ENCODE data around the gene NPTX1.

Gene NPTX1

DNA sequence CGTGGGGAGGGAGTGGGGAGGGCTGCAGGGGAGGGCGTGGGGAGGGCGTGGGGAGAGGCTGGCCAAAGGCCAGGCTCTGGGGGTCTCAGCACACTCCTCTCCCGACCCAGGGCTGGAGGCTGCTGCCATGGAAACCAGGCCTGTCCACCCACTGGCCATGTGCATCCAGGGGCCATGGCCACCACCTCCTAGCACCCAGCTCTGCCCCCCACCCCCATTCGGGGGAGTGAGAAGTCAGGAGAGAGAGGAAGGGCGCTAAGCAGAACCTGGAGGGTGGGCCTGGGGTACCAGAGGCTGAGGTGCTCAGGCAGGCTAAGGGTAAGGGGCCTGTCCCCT lies 31.8 kb downstream of the NPTX1 start:
- H3K4me1 Mint-ChIP-seq, result no peaks in the 10 kb centered on the region
- H3K27me3 Mint-ChIP-seq, result peaks cover 17 to 19% of the 10 kb centered on the region in 2 donors
- H3K4me3 Mint-ChIP-seq, result no peak overlapping the region
- H3K27ac Mint-ChIP-seq, result no peak overlapping the region
- DNase-seq (no peak), ATAC-seq (replicated peaks) (no peak)
- no peaks in the 10 kb centered on the region for H3K9me3 Mint-ChIP-seq
- H3K36me3 Mint-ChIP-seq, result peaks cover 5 to 7% of the 10 kb centered on the region in 2 donors

DNA sequence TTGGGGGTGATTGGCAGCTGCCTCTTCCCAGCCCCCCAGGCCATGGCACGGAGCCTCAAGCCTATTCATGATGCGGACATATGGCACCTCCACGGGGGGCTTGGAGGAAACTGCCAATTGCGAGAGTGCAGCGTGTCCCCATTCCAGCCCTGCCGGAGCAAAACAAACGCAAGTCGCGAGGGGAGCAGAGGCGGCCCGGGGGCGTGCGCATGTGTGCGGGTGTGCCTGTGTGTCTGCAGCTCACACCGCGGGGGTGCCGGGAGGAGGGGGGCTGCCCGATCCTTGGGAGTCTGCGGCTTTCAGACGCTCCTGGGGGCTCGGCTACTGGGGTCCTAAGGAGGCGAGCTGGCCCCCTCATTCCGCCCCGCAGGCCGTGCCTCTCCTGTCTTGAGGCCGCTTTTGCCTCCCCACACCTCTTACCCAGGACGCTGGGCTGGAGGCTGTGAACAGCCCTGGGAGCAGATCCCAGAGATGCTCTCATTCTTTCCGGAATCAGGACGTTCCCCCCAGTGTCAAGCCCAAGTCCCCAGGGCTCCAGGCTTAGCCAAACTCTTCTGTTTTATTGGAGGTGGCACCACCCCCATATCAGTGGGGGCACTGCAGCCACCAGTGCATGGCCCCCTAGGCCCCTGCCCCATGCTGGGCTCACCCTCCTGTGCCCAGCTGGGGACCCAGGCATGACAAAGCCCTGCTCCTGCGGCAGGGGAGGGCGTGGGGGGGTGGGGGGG lies 32.3 kb downstream of the NPTX1 start:
- ATAC-seq (replicated peaks) (no peak), DNase-seq (no peak)
- H3K9me3 Mint-ChIP-seq, result no peaks in the 10 kb centered on the region
- H3K4me1 Mint-ChIP-seq, result no peaks in the 10 kb centered on the region
- peaks cover 17 to 19% of the 10 kb centered on the region in 2 donors for H3K27me3 Mint-ChIP-seq
- H3K36me3 Mint-ChIP-seq, result peaks cover 5 to 7% of the 10 kb centered on the region in 2 donors
- H3K4me3 Mint-ChIP-seq, result no peak overlapping the region
- H3K27ac Mint-ChIP-seq, result no peak overlapping the region

DNA sequence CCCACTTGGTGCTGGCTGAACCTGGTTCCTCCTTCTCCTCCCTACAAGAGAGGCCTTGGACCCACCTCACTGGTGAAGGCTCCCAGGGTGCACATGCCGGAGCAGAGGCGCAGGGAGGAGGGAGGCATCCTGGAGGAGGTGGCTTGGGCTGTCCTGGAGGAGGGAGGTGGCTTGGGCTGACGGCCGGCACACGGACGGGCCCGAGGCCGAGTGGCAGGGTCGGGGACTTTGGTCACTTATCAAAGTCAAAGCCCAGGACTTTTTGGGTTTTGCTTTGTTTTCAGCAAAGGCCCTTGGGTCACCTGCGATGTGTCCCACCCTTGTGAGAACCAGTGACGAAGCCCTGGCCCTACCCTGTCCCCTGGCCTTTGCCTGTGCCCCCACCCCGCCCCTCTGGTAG lies 32.9 kb downstream of the NPTX1 start:
- ATAC-seq (replicated peaks), result no peak
- no peaks in the 10 kb centered on the region for H3K9me3 Mint-ChIP-seq
- H3K27me3 Mint-ChIP-seq, result peaks cover 17 to 19% of the 10 kb centered on the region in 2 donors
- H3K36me3 Mint-ChIP-seq, result peaks cover 5 to 7% of the 10 kb centered on the region in 2 donors
- no peak overlapping the region for H3K4me3 Mint-ChIP-seq
- no peaks in the 10 kb centered on the region for H3K4me1 Mint-ChIP-seq
- H3K27ac Mint-ChIP-seq, result no peak overlapping the region
- no peak for DNase-seq

DNA sequence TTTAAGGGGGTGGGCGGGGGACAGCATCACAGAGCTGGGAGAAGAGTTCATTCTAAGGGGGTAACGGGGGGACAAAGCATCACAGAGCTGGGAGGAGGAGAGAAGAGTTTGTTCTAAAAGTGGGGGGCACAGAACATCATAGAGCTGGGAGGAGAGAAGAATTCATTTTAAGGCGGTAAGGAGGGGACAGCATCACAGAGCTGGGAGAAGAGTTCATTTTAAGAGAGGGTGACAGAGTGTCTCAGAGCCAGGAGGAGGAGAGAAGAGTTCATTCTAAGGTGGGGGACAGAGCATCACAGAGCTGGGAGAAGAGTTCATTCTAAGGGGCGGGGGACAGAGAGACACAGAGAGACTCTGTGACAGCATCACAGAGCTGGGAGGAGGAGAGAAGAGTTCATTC lies 33.6 kb downstream of the NPTX1 start:
- peaks cover 17 to 19% of the 10 kb centered on the region in 2 donors for H3K27me3 Mint-ChIP-seq
- H3K4me3 Mint-ChIP-seq, result no peak overlapping the region
- peaks cover 5 to 7% of the 10 kb centered on the region in 2 donors for H3K36me3 Mint-ChIP-seq
- H3K9me3 Mint-ChIP-seq, result no peaks in the 10 kb centered on the region
- no peaks in the 10 kb centered on the region for H3K4me1 Mint-ChIP-seq
- DNase-seq (no peak), ATAC-seq (replicated peaks) (no peak)
- no peak overlapping the region for H3K27ac Mint-ChIP-seq

DNA sequence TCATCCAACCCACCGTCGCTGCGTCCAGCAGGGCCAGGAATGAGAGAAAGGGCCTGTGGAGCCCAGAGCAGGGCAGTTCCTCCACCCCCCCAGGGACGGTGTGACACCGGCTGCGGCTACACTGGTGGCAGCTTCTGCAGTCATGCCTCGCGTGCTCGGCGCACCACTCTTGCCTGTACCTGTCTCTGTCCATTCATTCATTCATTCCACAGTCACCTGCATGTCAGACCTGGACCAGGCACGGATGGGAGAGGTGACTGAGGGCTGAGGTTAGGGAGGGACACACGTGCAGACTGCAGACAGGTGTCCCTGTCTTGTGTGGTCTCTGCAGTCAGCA lies 34.1 kb downstream of the NPTX1 start:
- H3K4me3 Mint-ChIP-seq, result no peak overlapping the region
- ATAC-seq (replicated peaks) (no peak), DNase-seq (no peak)
- no peak overlapping the region for H3K27ac Mint-ChIP-seq
- peaks cover 17 to 19% of the 10 kb centered on the region in 2 donors for H3K27me3 Mint-ChIP-seq
- peaks cover 5 to 7% of the 10 kb centered on the region in 2 donors for H3K36me3 Mint-ChIP-seq
- no peaks in the 10 kb centered on the region for H3K4me1 Mint-ChIP-seq
- no peaks in the 10 kb centered on the region for H3K9me3 Mint-ChIP-seq

DNA sequence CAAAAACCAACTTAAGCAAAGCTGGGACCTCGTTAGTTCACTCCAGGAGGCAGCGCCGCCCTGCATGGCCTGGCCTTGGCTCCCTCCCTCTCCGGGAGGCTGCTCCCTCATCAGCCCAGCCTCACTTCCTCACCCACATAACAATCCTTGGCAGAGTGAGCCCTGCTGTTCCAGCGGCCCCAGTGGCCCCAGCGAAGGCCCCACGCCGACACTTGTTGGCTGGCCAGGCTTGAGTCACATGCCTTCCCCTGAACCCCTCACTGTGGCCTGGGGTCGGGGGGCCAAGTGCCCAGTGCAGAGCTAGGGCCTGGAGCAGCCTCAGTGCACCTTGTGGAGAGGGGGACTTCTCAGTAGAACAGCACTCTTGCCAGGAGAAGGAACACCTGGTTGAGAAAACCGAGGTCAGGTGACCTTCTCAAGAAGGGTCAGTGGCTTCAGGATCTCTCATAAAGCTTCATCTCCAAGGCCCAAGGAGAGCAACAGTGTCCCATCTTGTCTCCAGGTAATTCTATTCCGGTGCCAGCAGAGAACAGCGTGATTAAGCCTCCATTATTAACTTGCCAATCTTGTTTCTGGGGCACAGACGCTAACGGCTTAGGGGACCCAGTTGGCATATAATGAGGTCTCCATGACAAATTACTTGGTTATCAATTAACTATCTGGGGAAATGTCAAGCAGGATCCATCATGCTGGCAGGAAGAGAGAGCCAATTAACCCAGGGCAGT lies 34.6 kb downstream of the NPTX1 start:
- Mint-ChIP-seq H3K4me1 (no peaks in the 10 kb centered on the region), H3K9me3 (no peaks in the 10 kb centered on the region), H3K27ac (no peak overlapping the region), H3K4me3 (no peak overlapping the region), H3K36me3 (peaks cover 5 to 7% of the 10 kb centered on the region in 2 donors), H3K27me3 (peaks cover 17 to 19% of the 10 kb centered on the region in 2 donors)
- ATAC-seq (replicated peaks) (no peak), DNase-seq (no peak)

DNA sequence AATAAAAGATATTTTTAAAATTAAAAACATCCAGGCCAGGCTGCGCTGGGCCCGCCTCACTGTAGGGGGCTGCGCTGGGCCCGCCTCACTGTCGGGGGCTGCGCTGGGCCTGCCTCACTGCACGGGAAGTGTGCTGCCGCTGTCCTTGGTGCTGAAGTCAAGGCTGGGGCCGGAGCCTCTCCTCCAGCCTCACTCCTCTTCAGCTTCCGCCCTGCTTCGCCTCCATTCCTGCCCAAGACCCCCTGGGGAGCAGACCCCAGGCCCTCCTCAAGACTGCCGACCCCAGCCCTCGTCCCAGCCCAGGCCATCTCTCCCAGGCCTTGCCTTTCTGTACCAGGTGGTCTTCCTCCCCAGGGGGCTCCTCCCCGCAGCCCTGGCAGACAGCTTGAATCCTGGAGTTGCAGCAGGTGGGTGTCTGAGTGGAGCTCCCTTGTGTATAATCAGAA lies 35.3 kb downstream of the NPTX1 start:
- no peaks in the 10 kb centered on the region for H3K4me1 Mint-ChIP-seq
- H3K9me3 Mint-ChIP-seq, result peaks cover 0 to under 1% of the 10 kb centered on the region in 2 donors
- peak in 1 of 2 donors; percentile 38 for ATAC-seq (replicated peaks)
- no peak overlapping the region for H3K27ac Mint-ChIP-seq
- no peak overlapping the region for H3K4me3 Mint-ChIP-seq
- peaks cover 17 to 19% of the 10 kb centered on the region in 2 donors for H3K27me3 Mint-ChIP-seq
- no peak for DNase-seq
- H3K36me3 Mint-ChIP-seq, result peaks cover 8 to 10% of the 10 kb centered on the region in 2 donors

DNA sequence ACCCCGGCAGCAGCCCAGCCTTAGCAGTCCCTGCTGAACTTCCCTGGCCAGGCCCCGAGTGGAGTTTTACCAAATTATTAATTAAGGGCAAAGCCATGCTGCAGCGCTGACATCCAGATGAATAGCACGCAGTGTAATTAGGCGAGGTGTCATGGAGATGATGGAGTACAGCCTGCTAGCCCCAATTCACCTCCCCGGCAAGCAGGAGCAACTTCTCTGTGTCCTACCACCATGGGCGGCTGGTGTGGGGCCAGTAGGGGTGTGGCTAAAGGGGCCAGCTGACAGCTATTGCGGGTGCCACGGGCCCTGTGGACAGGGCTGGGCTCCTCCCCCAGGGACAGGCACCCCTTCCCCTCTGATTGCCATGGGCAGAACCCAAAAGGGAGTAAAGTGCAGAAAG lies 36.9 kb downstream of the NPTX1 start:
- Mint-ChIP-seq H3K9me3 (peaks cover 0 to 4% of the 10 kb centered on the region in 2 donors), H3K27ac (no peak overlapping the region), H3K4me3 (no peak overlapping the region), H3K36me3 (peaks cover 10 to 13% of the 10 kb centered on the region in 2 donors), H3K27me3 (peaks cover 17 to 19% of the 10 kb centered on the region in 2 donors), H3K4me1 (no peaks in the 10 kb centered on the region)
- no peak for DNase-seq
- ATAC-seq (replicated peaks), result no peak

DNA sequence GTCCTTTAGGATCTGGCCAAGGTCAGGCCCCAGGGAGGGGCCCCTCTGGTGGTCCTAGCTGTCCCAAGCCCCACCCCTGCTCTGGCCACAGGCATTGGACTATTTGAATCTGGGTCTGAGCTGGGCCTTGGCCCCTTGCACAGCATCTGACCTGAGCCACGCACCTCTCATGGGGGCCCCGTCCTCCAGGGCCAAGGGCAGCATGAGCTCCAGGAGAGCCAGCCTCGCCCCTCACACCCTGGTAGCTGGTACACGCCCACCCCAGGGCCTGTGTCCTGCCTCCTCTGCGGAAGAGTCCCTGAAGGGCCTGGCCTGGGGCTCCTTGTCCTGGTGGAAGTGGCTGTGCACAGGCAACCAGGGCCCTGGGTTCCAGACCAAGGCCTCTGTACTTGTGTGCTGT lies 37.6 kb downstream of the NPTX1 start:
- Mint-ChIP-seq H3K4me1 (no peaks in the 10 kb centered on the region), H3K27me3 (peaks cover 17 to 19% of the 10 kb centered on the region in 2 donors), H3K4me3 (no peak overlapping the region), H3K36me3 (peaks cover 10 to 13% of the 10 kb centered on the region in 2 donors), H3K9me3 (peaks cover 0 to 4% of the 10 kb centered on the region in 2 donors), H3K27ac (no peak overlapping the region)
- ATAC-seq (replicated peaks), result no peak
- DNase-seq, result no peak

DNA sequence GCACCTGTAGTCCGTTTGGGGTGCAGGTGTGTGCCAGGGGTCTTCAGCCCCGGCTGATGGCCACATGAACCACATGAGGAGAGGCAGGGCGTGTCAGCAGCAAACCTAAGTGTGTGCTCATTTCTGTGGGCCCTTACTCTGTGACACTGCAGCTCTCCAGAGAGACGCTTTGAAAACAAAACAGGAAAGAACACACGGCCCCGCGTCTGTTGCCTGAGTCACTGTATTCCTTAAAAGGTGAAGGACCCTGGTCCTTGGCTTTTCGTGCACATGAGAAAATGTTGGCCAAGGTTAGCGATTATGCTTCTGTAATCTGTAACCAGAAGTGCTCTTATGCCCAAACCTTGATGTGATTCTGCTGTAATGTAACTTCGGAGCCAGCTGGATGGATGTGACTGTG lies 38.9 kb downstream of the NPTX1 start:
- peaks cover 8 to 12% of the 10 kb centered on the region in 2 donors for H3K27me3 Mint-ChIP-seq
- peaks cover 10 to 13% of the 10 kb centered on the region in 2 donors for H3K36me3 Mint-ChIP-seq
- no peak for DNase-seq
- no peak overlapping the region for H3K27ac Mint-ChIP-seq
- peaks cover 0 to 4% of the 10 kb centered on the region in 2 donors for H3K9me3 Mint-ChIP-seq
- H3K4me3 Mint-ChIP-seq, result no peak overlapping the region
- ATAC-seq (replicated peaks), result no peak
- H3K4me1 Mint-ChIP-seq, result no peaks in the 10 kb centered on the region

DNA sequence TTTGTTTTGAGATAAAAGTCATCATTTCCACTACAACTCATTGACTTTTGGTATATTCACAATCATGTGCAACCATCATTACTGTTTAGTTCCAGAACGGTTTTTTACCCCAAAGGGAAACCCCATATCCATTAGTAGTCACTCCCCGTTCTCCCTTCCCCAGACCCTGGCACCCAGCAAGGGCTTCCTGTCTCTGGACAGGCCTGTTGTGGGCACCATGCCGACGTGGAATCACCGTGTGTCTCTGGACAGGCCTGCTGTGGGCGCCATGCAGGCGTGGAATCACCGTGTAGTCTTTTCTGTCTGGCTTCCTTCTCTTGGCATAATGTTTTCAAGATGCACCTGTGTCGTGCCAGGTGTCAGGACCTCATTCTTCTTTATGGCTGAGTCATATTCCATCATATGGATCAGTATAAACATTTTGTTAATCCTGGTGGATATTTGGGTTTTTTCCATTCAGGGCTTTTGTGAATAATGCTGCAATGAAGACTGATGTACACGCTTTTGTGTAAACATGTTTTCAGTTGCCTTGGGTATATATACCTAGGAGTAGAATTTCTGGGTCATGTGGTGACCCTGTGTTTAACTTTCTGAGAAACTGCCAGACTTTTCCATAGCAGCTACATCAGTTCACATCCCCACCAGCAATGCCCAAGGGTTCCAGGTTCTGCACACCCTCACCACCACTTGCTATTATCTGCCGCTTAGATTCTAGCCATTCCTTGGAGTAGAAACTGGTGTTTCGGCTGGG lies 42.3 kb downstream of the NPTX1 start:
- Mint-ChIP-seq H3K9me3 (peaks cover 0 to 4% of the 10 kb centered on the region in 2 donors), H3K4me1 (no peaks in the 10 kb centered on the region), H3K27me3 (no peaks in the 10 kb centered on the region), H3K27ac (peak overlapping the region; percentile 79), H3K36me3 (peaks cover 5 to 13% of the 10 kb centered on the region in 2 donors), H3K4me3 (no peak overlapping the region)
- no peak for DNase-seq
- ATAC-seq (replicated peaks), result no peak

DNA sequence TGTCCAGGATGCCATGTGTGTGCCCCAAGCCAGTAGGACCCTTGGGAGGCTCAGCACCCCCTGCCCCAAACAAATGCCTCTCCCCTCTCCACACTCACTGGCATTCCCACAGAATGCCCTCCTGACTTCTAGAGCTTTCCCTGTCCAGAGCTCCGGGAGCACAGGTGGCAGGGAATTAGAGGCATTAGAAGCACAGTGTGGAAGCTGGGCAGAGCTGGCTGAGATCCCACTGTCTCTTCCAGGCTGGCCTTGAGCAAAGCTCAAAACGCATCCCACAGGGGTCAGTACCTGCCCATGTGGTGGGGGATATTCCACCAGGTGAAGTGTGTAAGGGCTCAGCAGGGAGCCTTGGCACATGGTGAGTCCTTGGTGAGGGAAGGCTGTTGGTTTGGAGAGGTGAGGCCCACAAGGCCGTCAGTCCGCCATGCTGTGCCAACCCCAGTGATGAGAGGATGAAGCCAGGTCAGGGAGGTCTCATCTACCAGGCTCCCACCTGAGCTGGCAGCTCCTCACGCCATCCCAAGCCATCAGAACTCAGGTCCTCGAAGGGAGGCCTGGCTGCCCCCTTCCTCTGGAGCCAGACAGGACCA lies 43.4 kb downstream of the NPTX1 start:
- no peak overlapping the region for H3K27ac Mint-ChIP-seq
- peaks cover 0 to 4% of the 10 kb centered on the region in 2 donors for H3K9me3 Mint-ChIP-seq
- ATAC-seq (replicated peaks), result no peak
- no peak for DNase-seq
- peaks cover 5 to 13% of the 10 kb centered on the region in 2 donors for H3K36me3 Mint-ChIP-seq
- H3K4me1 Mint-ChIP-seq, result no peaks in the 10 kb centered on the region
- H3K4me3 Mint-ChIP-seq, result no peak overlapping the region
- H3K27me3 Mint-ChIP-seq, result no peaks in the 10 kb centered on the region

DNA sequence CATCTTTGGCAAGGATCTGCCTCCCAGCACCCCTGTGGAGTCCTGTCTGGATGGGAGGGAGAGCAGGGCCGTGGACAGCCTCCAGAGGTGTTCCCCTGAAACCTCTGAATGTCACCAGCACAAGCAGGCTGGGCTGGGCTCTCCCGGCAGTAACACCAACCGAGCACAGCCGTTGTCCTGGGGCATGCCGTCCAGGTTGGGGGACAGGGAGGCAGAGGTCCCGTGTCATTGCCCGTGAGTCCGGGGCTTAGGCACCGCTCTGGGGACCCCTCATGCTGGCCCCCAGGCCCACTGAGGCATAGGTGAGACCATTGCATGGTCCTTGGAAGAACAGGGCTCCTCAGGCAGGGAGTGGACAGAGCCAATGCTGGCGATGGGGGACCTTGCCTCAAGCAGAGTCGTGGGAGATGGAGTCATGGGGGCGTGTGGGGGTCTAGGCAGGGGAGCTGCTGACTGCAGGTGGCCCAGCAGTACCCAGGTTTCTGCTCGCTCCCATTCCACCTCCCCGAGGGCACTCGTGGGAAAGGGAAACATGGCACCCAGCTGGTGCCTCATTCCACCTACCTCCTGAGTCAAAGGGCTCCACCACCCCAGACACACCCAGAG lies 44.0 kb downstream of the NPTX1 start:
- Mint-ChIP-seq H3K27me3 (no peaks in the 10 kb centered on the region), H3K36me3 (peaks cover 5 to 13% of the 10 kb centered on the region in 2 donors)

More for the DNA sequence above, 44.0 kb downstream of the NPTX1 start:
- H3K4me3 Mint-ChIP-seq, result no peak overlapping the region
- ATAC-seq (replicated peaks) (no peak), DNase-seq (no peak)
- H3K27ac Mint-ChIP-seq, result no peak overlapping the region
- H3K4me1 Mint-ChIP-seq, result no peaks in the 10 kb centered on the region
- H3K9me3 Mint-ChIP-seq, result peaks cover 0 to 4% of the 10 kb centered on the region in 2 donors

Measured in stimulated activated naive B cell treated with anti-CD40 and anti-IgM and Interleukin-4, amounts not matched to agents 10 μg/mL and 1 μg/mL and 100 μg/mL, for 72 hours (primary cell).